ENCODE measurements around the gene RIN1. TPM values are rescaled to one million over a fixed set of nuclear protein-coding genes. Genes with fewer than 3 reads are reported as not detected.

RIN1 gene
- total and polyA plus RNA-seq, 2 of the 13 experiments (the other 11 are each of a cell fraction or from before 2014, with no cell fraction given), result 2.4 to 4.1 TPM

DNA sequence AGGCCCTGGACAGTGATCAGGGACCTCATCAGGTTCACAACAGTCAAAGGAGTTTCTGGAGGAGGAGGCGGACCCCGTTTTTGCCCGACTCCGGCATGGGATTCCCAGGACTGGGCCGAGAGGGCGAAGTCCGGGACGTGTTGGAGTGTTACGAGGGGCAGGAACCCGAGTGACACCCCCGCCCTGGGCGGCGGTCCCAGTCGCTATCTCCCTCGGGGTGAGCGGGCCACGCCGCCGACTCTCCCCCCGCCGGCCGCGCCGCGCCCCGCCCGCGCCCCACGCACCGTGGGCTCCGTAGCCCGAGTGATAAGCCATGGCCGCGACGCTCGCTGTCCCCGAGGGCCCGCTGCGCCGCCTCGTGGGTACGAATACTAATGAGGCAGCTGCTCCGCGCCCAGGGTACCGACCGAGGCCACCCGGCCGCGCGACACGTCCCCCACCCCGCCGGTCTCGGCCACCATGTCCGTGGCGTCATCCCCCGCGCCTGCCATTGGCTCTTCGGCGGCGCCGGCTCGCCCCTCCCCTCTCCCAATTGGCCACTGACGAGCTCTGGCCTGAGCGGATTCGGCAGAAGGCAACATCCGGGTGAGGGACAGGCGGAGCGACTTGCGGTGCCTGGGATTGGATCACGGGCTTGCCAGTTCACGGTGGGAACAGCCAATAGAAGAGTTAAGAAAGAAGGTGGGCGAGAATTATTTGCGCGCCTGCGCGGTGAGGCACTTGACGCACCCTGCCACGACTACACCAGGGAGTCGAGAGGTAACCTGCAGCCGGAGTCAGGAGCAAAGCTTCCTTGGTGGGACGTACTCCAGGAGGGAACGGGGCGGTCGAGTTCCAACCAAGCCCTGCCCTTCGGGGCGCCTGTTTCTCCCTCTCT, 47.3 kb downstream of the RIN1 start, which contains the start of gene YIF1A (continued):
- TF ChIP-seq GABPB1 (CRISPR knock-in tag; IDR thresholded peaks at IDR 0.05), result peak; percentile 96
- TF ChIP-seq ZFP36L2 (CRISPR knock-in tag; IDR thresholded peaks at IDR 0.05), result 0 out of 2 replicates have a peak, but pooled peaks have one; percentile 66
- TF ChIP-seq ZKSCAN8 (CRISPR knock-in tag; IDR thresholded peaks at IDR 0.05; ENCODE audit: borderline replicate concordance), result no peak
- TF ChIP-seq ISL2 (CRISPR knock-in tag; IDR thresholded peaks at IDR 0.05), result peak; percentile 8; the same call in 1 of the 2 replicates
- TF ChIP-seq RFX3 (CRISPR knock-in tag; IDR thresholded peaks at IDR 0.05), result no peak
- TF ChIP-seq PCBP1 (IDR thresholded peaks at IDR 0.05; ENCODE audit: borderline replicate concordance, low read depth, low read length), result peak; percentile 78; the same call in 1 of the 2 replicates
- no peak for TF ChIP-seq KLF9 (CRISPR knock-in tag; IDR thresholded peaks at IDR 0.05; ENCODE audit: low read depth)
- no peak for TF ChIP-seq RXRB (CRISPR knock-in tag; IDR thresholded peaks at IDR 0.05; ENCODE audit: borderline replicate concordance)
- TF ChIP-seq FOXK1 (CRISPR knock-in tag; IDR thresholded peaks at IDR 0.05; ENCODE audit: borderline replicate concordance, low read depth), result no peak; the same call in 1 of the 2 replicates
- no peak for TF ChIP-seq CBFB (CRISPR knock-in tag; IDR thresholded peaks at IDR 0.05)
- no peak for TF ChIP-seq ZFP36 (IDR thresholded peaks at IDR 0.05; ENCODE audit: borderline replicate concordance, low read depth, low read length, partially characterized antibody)
- no peak for TF ChIP-seq ZNF20 (CRISPR knock-in tag; IDR thresholded peaks at IDR 0.05)
- TF ChIP-seq, protein P1, sequence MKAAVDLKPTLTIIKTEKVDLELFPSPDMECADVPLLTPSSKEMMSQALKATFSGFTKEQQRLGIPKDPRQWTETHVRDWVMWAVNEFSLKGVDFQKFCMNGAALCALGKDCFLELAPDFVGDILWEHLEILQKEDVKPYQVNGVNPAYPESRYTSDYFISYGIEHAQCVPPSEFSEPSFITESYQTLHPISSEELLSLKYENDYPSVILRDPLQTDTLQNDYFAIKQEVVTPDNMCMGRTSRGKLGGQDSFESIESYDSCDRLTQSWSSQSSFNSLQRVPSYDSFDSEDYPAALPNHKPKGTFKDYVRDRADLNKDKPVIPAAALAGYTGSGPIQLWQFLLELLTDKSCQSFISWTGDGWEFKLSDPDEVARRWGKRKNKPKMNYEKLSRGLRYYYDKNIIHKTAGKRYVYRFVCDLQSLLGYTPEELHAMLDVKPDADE (CRISPR knock-in tag; IDR thresholded peaks at IDR 0.05), result no peak; the same call in 1 of the 2 replicates
- no peak; the same call in 1 of the 2 replicates for TF ChIP-seq ZNF580 (CRISPR knock-in tag; IDR thresholded peaks at IDR 0.05; ENCODE audit: borderline replicate concordance, low read depth)
- no peak for TF ChIP-seq SMARCE1 (IDR thresholded peaks at IDR 0.05; ENCODE audit: borderline replicate concordance)
- TF ChIP-seq RORA (CRISPR knock-in tag; IDR thresholded peaks at IDR 0.05), result no peak
- no peak for TF ChIP-seq SMAD3 (CRISPR knock-in tag; IDR thresholded peaks at IDR 0.05)
- TF ChIP-seq HMG20A (CRISPR knock-in tag; IDR thresholded peaks at IDR 0.05; ENCODE audit: borderline replicate concordance), result no peak
- no peak for TF ChIP-seq GLI4 (CRISPR knock-in tag; IDR thresholded peaks at IDR 0.05; ENCODE audit: borderline replicate concordance)
- peak; percentile 5; the same call in 1 of the 2 replicates for TF ChIP-seq CENPT (CRISPR knock-in tag; IDR thresholded peaks at IDR 0.05; ENCODE audit: low read depth)
- no peak for TF ChIP-seq SNAPC4 (CRISPR knock-in tag; IDR thresholded peaks at IDR 0.05)
- peak; percentile 76; the same call in 1 of the 2 replicates for TF ChIP-seq YEATS2 (CRISPR knock-in tag; IDR thresholded peaks at IDR 0.05; ENCODE audit: borderline replicate concordance)
- no peak for TF ChIP-seq ZNF737 (CRISPR knock-in tag; IDR thresholded peaks at IDR 0.05; ENCODE audit: borderline replicate concordance)
- no peak for TF ChIP-seq ZNF605 (CRISPR knock-in tag; IDR thresholded peaks at IDR 0.05)
- no peak for TF ChIP-seq ZNF747 (CRISPR knock-in tag; IDR thresholded peaks at IDR 0.05; ENCODE audit: borderline replicate concordance)

All from HepG2 (cell line).